Keratinocyte (primary cell): ENCODE data around the gene KATNB1. TPM values are rescaled to one million over a fixed set of nuclear protein-coding genes. Genes with fewer than 3 reads are reported as not detected.

Source experiments
- DNase-seq: peaks from one replicate; pipeline ENCODE4 v3.0.0-alpha.2; 2011; ENCODE audit warnings: low read depth, missing footprints, low spot score
- FAIRE-seq: peaks from 2 replicates; lab custom pipeline; 2011; peaks lifted over from hg19 to GRCh38; lab: Jason Lieb, UNC
- H2AFZ ChIP-seq: 2 replicates; pipeline ENCODE4 v1.6.0; 2012; ENCODE audit warnings: low read length, control low read depth, inconsistent platforms; ENCODE audit not compliant: control insufficient read depth
- H3K27ac ChIP-seq: 2 replicates; pipeline ENCODE4 v1.5.1; 2011; ENCODE audit warnings: low read length; ENCODE audit not compliant: control insufficient read depth, insufficient read depth
- H3K27me3 ChIP-seq: 3 replicates; pipeline ENCODE4 v1.6.0; 2011; ENCODE audit warnings: low read length; ENCODE audit not compliant: control insufficient read depth, insufficient read depth; ENCODE audit errors: extremely low read depth
- H3K36me3 ChIP-seq, 2 experiments: 2 replicates in 1 of 2; 3 replicates in 1 of 2; pipeline ENCODE4 v1.5.1; 2011; ENCODE audit warnings: low read length in 2 of 2, mild to moderate bottlenecking in 1 of 2; ENCODE audit not compliant: control insufficient read depth in 2 of 2, insufficient read depth in 2 of 2; ENCODE audit errors: extremely low read depth in 1 of 2
- H3K4me1 ChIP-seq: 3 replicates; pipeline ENCODE4 v1.5.1; 2011; ENCODE audit warnings: low read length; ENCODE audit not compliant: control insufficient read depth, insufficient read depth; ENCODE audit errors: extremely low read depth
- H3K4me2 ChIP-seq: 3 replicates; pipeline ENCODE4 v1.6.0; 2011; ENCODE audit warnings: low read depth, low read length; ENCODE audit not compliant: control insufficient read depth, insufficient read depth; ENCODE audit errors: extremely low read depth
- H3K4me3 ChIP-seq, 3 experiments: fragments of 200-600 bp in 1 of 3; sonication (generic) in 1 of 3; 2 replicates in 2 of 3; 3 replicates in 1 of 3; pipeline ENCODE4 v1.5.1; 2011 to 2016; ENCODE audit warnings: low read length in 3 of 3, mild to moderate bottlenecking in 3 of 3, control low read depth in 2 of 3, inconsistent platforms in 1 of 3, low read depth in 1 of 3, mixed read lengths in 1 of 3, mixed run types in 1 of 3, moderate library complexity in 1 of 3; ENCODE audit not compliant: control insufficient read depth in 2 of 3, insufficient read depth in 2 of 3; ENCODE audit errors: extremely low read depth in 1 of 3
- H3K79me2 ChIP-seq: 2 replicates; pipeline ENCODE4 v1.6.0; 2012; ENCODE audit warnings: low read length; ENCODE audit not compliant: control insufficient read depth, insufficient read depth
- H3K9ac ChIP-seq: 3 replicates; pipeline ENCODE4 v1.6.0; 2011; ENCODE audit warnings: low read length; ENCODE audit not compliant: control insufficient read depth, insufficient read depth; ENCODE audit errors: extremely low read depth
- H3K9me1 ChIP-seq: 3 replicates; pipeline ENCODE4 v1.6.0; 2011; ENCODE audit warnings: low read length; ENCODE audit not compliant: control insufficient read depth, insufficient read depth; ENCODE audit errors: extremely low read depth
- H3K9me3 ChIP-seq: 2 replicates; pipeline ENCODE4 v1.5.1; 2012; ENCODE audit warnings: low read depth, low read length; ENCODE audit not compliant: control insufficient read depth
- H4K20me1 ChIP-seq: 3 replicates; pipeline ENCODE4 v1.6.0; 2011; ENCODE audit warnings: low read length; ENCODE audit not compliant: control insufficient read depth, insufficient read depth; ENCODE audit errors: extremely low read depth
- EZH2 ChIP-seq: IDR thresholded peaks from one replicate; pipeline ENCODE4 v1.6.1; 2012; ENCODE audit warnings: inconsistent platforms, mild to moderate bottlenecking, low read length, moderate library complexity
- dilution Hi-C: fragments of 300-500 bp; cut with MboI; formaldehyde crosslinking; loops from one replicate; pipeline ENCODE4 v1.7.0; 2020; ENCODE audit warnings: low sequenced_read_pairs; ENCODE audit not compliant: extremely low pct_ligation_motif_present
- polyA plus RNA-seq, 5 experiments: library from polyadenylated mRNA; depleted of rRNA in 3 of 5; stranded (reverse) in 3 of 5; stranded (forward) in 1 of 5; unstranded in 1 of 5; fragments of >200 nt; gene quantifications; 1 replicate in 1 of 5; 2 replicates in 3 of 5; 3 replicates in 1 of 5; pipeline versions ENCODE4 v1.2.1 to v1.2.3, GENCODE V29; 2011 to 2012; ENCODE audit warnings: missing spikeins in 2 of 5, low read depth in 1 of 5, low replicate concordance in 1 of 5
- TF ChIP-seq, protein P1 (sequence below), 3 experiments: IDR thresholded peaks in 1 of 3; conservative IDR thresholded peaks in 1 of 3; optimal IDR thresholded peaks in 1 of 3; 2 replicates in 2 of 3; 3 replicates in 1 of 3; pipeline versions ENCODE3 to v1.5.1; 2011; ENCODE audit warnings: low read length in 3 of 3, mild to moderate bottlenecking in 3 of 3, moderate library complexity in 2 of 3, control low read depth in 1 of 3, inconsistent platforms in 1 of 3; ENCODE audit not compliant: insufficient read depth in 2 of 3; ENCODE audit errors: extremely low read depth in 1 of 3

The KATNB1 gene
- polyA plus RNA-seq, 1 donor (not counting 4 experiments of a cell fraction or from before 2014, with no cell fraction given) = 18.9 TPM

DNA sequence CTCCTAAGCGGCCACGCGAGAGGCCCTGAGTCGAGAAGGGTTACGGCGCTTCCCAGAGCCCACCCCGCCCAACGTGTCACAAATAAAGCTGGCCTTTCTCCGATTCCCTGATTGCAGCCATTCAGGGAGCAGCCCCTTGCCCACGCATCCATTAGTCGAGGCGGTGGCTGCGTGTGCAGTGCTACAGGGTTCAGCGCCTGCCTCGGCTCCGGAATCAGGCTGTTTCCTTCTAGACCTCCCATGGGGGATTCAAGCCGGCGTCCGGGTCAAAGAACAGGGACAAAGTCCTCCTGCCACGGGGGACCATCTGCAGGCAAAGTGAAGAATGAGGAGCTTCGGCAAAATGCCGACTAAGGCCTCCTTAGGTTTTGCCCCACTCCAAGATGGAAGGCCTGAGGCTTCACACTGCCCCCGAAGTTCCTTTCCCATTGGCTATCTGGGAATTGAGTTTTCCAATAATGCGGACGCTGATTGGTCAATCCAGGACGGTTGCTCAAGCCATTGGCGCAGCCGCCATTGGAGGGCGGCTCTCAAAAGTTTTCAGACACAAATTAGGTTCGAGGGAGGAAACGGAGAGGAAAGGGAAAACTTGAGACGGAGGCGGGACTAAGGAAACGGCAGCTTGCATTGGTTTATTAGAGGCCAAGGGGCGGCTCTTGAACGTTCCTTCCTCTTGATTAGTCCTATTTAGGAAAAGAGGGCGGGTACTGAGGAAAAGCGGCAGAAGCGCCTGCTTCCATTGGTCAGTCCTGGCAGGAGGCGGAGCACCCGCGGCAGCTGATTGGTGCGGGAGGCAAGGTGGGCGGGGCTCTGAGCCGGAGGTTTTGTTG, 430 bp upstream of the KATNB1 start:
- Histone ChIP-seq H3K9me3 (no peaks in the 10 kb centered on the region), H3K4me3 (peak overlapping the region; percentile 85 to 99 (median 92)), H3K4me1 (peaks cover 25% of the 10 kb centered on the region), H4K20me1 (no peaks in the 10 kb centered on the region), H3K79me2 (peaks cover 4% of the 10 kb centered on the region), H3K36me3 (peaks cover 0 to 7% of the 10 kb centered on the region in 2 experiments), H2AFZ (peak overlapping the region; percentile 94), H3K4me2 (peak overlapping the region; percentile 99), H3K27ac (peak overlapping the region; percentile 93), H3K27me3 (no peaks in the 10 kb centered on the region), H3K9me1 (no peaks in the 10 kb centered on the region), H3K9ac (peak overlapping the region; percentile 97)
- TF ChIP-seq, protein P1, sequence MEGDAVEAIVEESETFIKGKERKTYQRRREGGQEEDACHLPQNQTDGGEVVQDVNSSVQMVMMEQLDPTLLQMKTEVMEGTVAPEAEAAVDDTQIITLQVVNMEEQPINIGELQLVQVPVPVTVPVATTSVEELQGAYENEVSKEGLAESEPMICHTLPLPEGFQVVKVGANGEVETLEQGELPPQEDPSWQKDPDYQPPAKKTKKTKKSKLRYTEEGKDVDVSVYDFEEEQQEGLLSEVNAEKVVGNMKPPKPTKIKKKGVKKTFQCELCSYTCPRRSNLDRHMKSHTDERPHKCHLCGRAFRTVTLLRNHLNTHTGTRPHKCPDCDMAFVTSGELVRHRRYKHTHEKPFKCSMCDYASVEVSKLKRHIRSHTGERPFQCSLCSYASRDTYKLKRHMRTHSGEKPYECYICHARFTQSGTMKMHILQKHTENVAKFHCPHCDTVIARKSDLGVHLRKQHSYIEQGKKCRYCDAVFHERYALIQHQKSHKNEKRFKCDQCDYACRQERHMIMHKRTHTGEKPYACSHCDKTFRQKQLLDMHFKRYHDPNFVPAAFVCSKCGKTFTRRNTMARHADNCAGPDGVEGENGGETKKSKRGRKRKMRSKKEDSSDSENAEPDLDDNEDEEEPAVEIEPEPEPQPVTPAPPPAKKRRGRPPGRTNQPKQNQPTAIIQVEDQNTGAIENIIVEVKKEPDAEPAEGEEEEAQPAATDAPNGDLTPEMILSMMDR (optimal IDR thresholded peaks at IDR 0.05 in 1 of 3, IDR thresholded peaks at IDR 0.05 in 1 of 3, conservative IDR thresholded peaks at IDR 0.05 in 1 of 3; ENCODE audit: extremely low read depth in 1 of 3, insufficient read depth in 2 of 3, low read length in 3 of 3) = no peak
- no peak for TF ChIP-seq EZH2
- peak; percentile 99 for DNase-seq
- FAIRE-seq = peak; percentile 90
- dilution Hi-C loops = no loop called here

DNA sequence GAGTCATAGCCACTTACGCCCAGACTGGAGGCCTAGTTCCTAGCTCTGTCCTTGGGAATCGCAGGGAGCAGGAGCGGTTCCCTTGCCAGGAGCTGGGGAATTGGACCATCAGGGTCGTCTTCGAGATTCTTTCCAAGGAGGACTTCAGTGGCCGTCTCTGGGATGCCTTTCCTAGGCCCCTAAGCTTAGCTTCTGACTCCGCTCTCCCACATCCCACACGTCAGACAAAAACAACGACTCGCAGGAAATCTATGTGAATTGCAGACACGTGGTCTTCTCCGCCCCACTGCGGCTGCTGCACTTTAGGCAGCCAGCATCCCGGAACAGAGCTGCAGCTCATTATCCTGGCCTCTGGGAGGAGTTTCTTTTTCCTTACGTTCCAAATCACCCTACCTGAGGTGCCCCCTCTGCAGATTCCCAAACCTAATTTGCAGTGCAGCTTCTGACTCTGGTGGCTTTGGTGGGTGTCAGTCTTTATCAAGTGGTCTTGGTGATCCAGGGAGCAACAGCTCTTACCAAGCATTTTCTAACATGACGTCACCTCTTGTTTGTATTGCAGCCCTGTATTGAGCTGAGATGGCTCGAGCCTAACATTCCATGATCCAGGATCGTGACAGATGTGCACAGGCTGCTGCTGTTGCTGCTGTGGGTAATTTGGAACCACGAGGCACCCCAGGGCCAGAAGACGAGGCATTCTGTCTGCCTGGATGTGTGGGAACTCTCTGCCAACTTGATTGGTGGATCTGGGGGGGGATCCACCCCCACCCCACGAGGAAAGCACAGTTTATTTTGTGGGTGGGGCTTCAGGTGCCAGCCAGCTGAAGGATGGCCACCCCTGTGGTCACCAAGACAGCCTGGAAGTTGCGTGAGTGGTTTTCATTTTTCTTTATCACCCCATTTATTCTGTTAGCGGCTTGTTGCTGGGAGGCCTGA, 1.1 kb downstream of the KATNB1 start:
- Histone ChIP-seq H3K9me1 (no peaks in the 10 kb centered on the region), H3K79me2 (peaks cover 4% of the 10 kb centered on the region), H3K4me2 (peak overlapping the region; percentile 99), H3K4me1 (peaks cover 41% of the 10 kb centered on the region), H3K27me3 (no peaks in the 10 kb centered on the region), H2AFZ (peak overlapping the region; percentile 93), H3K9me3 (no peaks in the 10 kb centered on the region), H3K36me3 (peaks cover 0 to 7% of the 10 kb centered on the region in 2 experiments), H3K27ac (peak overlapping the region; percentile 93), H3K4me3 (peak overlapping the region; percentile 71 to 92 (median 88)), H4K20me1 (no peaks in the 10 kb centered on the region), H3K9ac (peak overlapping the region; percentile 97)
- FAIRE-seq = peak; percentile 81
- DNase-seq = no peak
- dilution Hi-C loops = no loop called here
- TF ChIP-seq EZH2 = no peak
- TF ChIP-seq, protein P1 (optimal IDR thresholded peaks at IDR 0.05 in 1 of 3, IDR thresholded peaks at IDR 0.05 in 1 of 3, conservative IDR thresholded peaks at IDR 0.05 in 1 of 3; ENCODE audit: extremely low read depth in 1 of 3, insufficient read depth in 2 of 3, low read length in 3 of 3) = peak; percentile 12 to 44 (median 40)
